Measurements from ENCODE around the gene ENPP6.
"Not testable (repeated sequence)": the region's sequence is repeated elsewhere in the genome, so short reads cannot be mapped to it uniquely, and the experiment has no call there.

ENPP6 gene

DNA sequence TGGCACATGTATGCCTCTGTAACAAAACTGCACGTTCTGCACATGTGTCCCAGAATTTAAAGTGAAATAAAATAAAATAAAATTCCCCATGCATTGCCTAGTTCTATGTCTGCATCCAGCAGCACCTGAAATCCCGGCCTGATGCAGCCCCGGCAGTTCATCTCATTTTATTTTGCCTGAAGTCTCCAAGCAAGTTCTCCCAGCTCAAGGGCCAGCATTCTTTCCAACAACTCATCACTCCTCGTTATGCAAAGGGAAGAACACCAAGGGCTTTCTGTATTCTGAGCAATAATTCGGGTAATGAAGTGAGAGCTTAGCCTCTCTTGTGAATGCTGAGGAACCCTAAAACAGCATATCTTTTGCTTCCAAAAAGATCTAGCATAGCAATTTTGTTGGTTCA is 2.7 kb downstream of the ENPP6 start:
- TF ChIP-seq CTCF (IDR thresholded peaks at IDR 0.05; ENCODE audit: low read depth, low read length): no peak
- no peak for DNase-seq (ENCODE audit: extremely low read depth, low read depth)

GRCh38 chr4:184207734-184208607 is 9.7 kb downstream of the ENPP6 start:
- not testable (repeated sequence) for DNase-seq (ENCODE audit: extremely low read depth, low read depth)

DNA sequence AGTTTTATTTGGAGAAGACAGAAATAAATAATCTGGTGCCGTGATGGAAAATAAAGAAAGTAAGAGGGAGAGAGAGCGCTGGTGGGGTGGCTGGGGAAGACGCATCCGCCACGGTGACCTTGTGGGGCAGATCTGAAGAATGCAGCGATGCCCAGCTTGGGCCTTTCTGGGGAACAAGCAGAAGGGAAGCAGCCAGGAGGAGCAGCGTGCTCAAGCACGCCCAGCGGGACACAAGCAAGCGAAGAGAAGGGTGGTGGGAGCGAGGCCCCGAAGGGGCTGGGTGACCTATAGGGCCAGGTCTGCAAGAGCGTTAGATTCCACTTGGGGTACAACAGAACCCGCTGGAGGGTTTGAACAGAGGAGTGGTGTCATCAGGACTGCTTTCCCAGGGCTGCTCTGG is 12.4 kb downstream of the ENPP6 start:
- no peak for DNase-seq (ENCODE audit: extremely low read depth, low read depth)
- TF ChIP-seq CTCF (IDR thresholded peaks at IDR 0.05; ENCODE audit: low read depth, low read length): no peak

- no peak for DNase-seq (ENCODE audit: extremely low read depth, low read depth)
- TF ChIP-seq CTCF (IDR thresholded peaks at IDR 0.05; ENCODE audit: low read depth, low read length): no peak
Observed at GRCh38 chr4:184203300-184203699, 14.4 kb downstream of the ENPP6 start.

- no peak for TF ChIP-seq CTCF (IDR thresholded peaks at IDR 0.05; ENCODE audit: low read depth, low read length)
- no peak for DNase-seq (ENCODE audit: extremely low read depth, low read depth)
Observed at GRCh38 chr4:184201179-184201578, 16.5 kb downstream of the ENPP6 start.

- DNase-seq (ENCODE audit: extremely low read depth, low read depth): no peak
Observed at GRCh38 chr4:184200296-184200695, 17.4 kb downstream of the ENPP6 start.

DNA sequence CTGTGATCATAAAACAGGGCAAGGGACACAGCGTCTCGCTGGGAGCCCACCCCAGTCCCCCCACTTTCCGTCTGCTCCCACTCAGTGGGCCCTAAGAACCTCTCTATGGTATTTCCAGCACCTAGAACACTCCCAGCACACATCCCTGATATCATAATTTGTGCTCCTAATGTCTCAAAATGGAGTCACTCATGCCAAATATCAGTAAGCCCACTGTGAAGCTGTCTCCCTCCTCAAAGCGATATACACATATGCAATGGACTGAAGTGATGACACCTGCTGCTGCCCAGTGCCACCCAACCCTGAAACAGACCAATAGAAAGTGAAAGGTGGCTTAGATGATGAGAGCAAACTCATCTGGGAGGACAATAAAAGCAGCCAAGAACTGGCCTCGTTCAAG is 17.9 kb downstream of the ENPP6 start:
- DNase-seq (ENCODE audit: extremely low read depth, low read depth): no peak
- TF ChIP-seq CTCF (IDR thresholded peaks at IDR 0.05; ENCODE audit: low read depth, low read length): no peak

More at GRCh38 chr4:184200296-184200695, 17.4 kb downstream of the ENPP6 start:
- no peak for TF ChIP-seq CTCF (IDR thresholded peaks at IDR 0.05; ENCODE audit: low read depth, low read length)

DNA sequence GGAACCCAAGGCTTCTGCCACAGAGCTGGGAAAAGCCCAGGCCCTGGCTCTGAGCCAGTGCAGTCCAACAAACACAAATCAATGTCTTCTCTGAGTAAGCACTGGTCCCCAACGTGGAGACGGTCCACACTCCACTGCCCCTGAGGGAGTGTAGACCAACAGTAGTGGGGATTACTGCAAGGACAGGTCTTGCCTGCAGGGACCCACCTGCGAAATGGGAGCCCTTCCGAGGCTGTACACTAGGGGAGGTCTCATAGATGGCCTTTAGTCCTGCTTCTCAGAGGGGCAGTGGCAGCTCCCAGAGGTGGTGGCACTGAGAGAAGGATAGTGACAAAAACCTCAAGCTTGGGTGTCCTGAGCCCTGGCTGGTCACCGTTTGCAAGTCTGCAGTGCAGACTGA is 19.5 kb downstream of the ENPP6 start:
- no peak for DNase-seq (ENCODE audit: extremely low read depth, low read depth)
- TF ChIP-seq CTCF (IDR thresholded peaks at IDR 0.05; ENCODE audit: low read depth, low read length): no peak

Measured in AG09319 (cell line).